ENCODE measurements around the gene GOLGA7B. TPM values are rescaled to one million over a fixed set of nuclear protein-coding genes. Genes with fewer than 3 reads are reported as not detected.

The GOLGA7B gene
- 2.5 TPM for total RNA-seq (ENCODE audit: unreplicated experiment)
- long read RNA-seq, partial matches to known transcripts: 0 of 2 reads
- long read RNA-seq, other reads (novel, unspliced or antisense): 2 of 2 reads

DNA sequence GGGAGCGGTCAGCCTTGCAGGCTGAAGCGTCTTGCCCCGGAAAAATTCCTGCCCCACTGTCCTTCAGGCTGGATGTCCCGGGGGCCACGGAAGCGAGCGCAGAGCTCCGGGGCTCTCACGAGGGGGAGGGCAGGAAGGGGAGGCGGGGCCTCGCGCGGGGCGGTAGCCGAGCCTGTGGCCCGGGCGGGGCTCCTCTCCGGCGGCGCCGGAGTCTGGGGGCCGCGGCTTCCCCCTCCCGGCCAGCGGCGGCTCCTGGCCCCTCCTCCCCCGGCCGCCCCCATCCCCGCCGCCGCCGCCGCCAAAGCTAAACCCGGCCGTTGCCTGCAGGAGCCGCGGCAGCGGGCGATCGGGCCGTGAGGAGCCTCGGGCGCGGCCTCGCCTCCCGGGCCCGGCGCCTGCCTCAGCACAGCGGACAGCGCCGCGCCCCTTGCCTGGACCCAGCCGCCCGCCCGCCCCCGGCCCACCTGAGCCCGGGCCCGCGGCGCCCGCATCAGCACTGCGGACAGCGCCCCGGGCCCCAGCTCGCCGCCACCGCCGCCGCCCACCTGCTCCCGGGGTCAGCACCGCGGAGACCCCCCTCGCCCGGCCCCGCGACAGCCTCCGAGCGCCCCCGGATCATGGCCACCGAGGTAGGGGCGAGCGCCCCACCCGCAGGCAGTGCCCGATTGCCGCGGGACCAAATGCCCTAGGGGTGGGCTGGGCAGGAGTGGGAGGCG, at the start of gene GOLGA7B:
Gene GOLGA7B (plus strand): TSS at position 157 of the 716 bp plus-strand sequence. CDS start 461 bp downstream, at position 618.
- H3K27me3 Mint-ChIP-seq (ENCODE audit: unreplicated experiment): peaks cover 9% of the 10 kb centered on the region

DNA sequence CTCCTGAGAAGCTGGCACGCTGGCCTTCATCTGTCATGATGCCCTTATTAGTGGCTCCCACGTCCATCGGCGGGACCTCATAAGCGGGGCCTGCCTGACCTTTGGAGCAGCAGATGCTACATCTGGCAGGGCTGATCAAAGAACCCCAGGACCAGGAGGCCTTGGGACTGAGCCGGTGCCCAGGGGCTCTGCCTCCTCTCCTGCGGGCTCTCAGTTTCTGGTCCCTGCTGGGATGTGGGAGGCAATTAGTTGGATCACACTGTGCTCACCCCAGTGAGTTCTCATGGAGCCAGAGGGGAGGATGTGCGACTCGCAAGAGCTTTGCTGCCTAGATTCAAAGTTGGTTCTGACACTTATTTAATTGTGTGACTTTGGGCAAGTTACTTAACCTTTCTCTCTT, 49.2 kb upstream of the GOLGA7B start:
- peaks cover 3% of the 10 kb centered on the region for H3K36me3 Mint-ChIP-seq (ENCODE audit: low read depth, unreplicated experiment)
- H3K27me3 Mint-ChIP-seq (ENCODE audit: unreplicated experiment): peaks cover 1% of the 10 kb centered on the region
- no peaks in the 10 kb centered on the region for H3K9me3 Mint-ChIP-seq (ENCODE audit: unreplicated experiment)
- no peak overlapping the region for H3K27ac Mint-ChIP-seq (ENCODE audit: unreplicated experiment)
- no peak for DNase-seq (ENCODE audit: low spot score)
- no peaks in the 10 kb centered on the region for H3K4me1 Mint-ChIP-seq (ENCODE audit: unreplicated experiment)
- TF ChIP-seq, protein P1, sequence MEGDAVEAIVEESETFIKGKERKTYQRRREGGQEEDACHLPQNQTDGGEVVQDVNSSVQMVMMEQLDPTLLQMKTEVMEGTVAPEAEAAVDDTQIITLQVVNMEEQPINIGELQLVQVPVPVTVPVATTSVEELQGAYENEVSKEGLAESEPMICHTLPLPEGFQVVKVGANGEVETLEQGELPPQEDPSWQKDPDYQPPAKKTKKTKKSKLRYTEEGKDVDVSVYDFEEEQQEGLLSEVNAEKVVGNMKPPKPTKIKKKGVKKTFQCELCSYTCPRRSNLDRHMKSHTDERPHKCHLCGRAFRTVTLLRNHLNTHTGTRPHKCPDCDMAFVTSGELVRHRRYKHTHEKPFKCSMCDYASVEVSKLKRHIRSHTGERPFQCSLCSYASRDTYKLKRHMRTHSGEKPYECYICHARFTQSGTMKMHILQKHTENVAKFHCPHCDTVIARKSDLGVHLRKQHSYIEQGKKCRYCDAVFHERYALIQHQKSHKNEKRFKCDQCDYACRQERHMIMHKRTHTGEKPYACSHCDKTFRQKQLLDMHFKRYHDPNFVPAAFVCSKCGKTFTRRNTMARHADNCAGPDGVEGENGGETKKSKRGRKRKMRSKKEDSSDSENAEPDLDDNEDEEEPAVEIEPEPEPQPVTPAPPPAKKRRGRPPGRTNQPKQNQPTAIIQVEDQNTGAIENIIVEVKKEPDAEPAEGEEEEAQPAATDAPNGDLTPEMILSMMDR (IDR thresholded peaks at IDR 0.05; ENCODE audit: unreplicated experiment): no peak
- H3K4me3 Mint-ChIP-seq (ENCODE audit: unreplicated experiment): no peak overlapping the region

More for the DNA sequence above, at the start of gene GOLGA7B:
- Mint-ChIP-seq H3K36me3 (ENCODE audit: low read depth, unreplicated experiment) (no peaks in the 10 kb centered on the region), H3K4me1 (ENCODE audit: unreplicated experiment) (peaks cover 6% of the 10 kb centered on the region), H3K27ac (ENCODE audit: unreplicated experiment) (no peak within 1 kb of the TSS), H3K4me3 (ENCODE audit: unreplicated experiment) (peak within 1 kb of the TSS; percentile 90), H3K9me3 (ENCODE audit: unreplicated experiment) (no peaks in the 10 kb centered on the region)
- DNase-seq (ENCODE audit: low spot score): peak; percentile 78
- TF ChIP-seq, protein P1 (IDR thresholded peaks at IDR 0.05; ENCODE audit: unreplicated experiment): no peak

DNA sequence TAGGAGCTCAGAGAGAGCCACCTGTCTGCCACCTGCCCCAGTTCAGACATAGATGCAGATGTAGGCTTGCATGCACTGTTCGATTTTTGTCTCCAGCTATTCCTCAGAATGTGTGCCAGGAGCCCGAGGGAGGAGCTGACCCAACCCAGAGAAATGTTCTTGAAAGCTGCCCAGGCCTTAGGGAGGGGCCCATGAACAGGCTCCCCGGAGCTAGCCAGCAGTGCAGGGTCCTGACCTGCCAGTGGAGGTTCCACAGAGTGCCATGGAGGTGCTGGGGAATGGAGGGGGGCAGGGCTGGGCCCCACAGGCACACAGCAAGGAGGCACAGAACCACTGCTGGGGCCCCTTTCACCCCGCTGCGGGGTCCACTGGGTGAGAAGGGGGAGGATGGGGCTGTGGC, 48.2 kb upstream of the GOLGA7B start:
- peaks cover 3% of the 10 kb centered on the region for H3K36me3 Mint-ChIP-seq (ENCODE audit: low read depth, unreplicated experiment)
- H3K4me3 Mint-ChIP-seq (ENCODE audit: unreplicated experiment): no peak overlapping the region
- H3K9me3 Mint-ChIP-seq (ENCODE audit: unreplicated experiment): no peaks in the 10 kb centered on the region
- no peaks in the 10 kb centered on the region for H3K4me1 Mint-ChIP-seq (ENCODE audit: unreplicated experiment)
- no peak overlapping the region for H3K27ac Mint-ChIP-seq (ENCODE audit: unreplicated experiment)
- TF ChIP-seq, protein P1 (IDR thresholded peaks at IDR 0.05; ENCODE audit: unreplicated experiment): no peak
- H3K27me3 Mint-ChIP-seq (ENCODE audit: unreplicated experiment): peaks cover 1% of the 10 kb centered on the region
- DNase-seq (ENCODE audit: low spot score): no peak

DNA sequence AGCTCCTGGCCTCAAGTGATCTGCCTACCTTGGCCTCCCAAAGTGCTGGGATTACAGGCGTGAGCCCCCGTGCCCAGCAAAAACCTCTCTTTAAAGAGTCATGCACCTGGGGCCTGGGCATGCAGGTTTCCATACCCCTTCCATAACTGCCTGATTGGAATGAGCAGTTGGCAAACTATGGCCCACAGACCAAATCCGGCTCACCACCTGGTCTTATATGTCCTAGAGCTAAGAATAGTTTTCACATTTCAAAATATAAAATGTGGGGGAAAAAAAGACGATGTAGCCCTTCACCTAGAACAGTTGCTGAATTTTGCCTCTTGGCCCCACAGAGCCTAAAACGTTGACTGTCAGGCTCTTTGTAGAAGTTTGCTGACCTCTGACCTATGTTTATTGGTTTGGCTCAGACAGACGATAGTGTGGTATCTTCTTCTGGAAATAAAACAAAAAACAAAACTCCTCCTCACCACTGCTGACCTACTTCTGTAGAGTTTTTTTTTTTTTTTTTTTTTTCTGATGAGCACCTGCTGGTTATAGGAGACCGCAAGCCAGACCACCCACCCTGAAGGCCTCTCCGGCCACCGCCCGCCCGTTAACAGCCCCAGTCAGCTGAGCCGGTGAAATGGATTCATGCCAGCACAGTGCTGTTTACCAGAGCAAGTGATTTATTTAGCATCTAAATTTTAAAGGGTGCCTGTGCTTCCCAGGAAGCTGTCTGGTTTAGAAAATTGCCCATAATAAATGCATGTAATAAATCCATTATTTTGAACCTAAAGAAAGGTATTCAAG, 44.4 kb upstream of the GOLGA7B start:
- Mint-ChIP-seq H3K27me3 (ENCODE audit: unreplicated experiment) (peaks cover 2% of the 10 kb centered on the region), H3K27ac (ENCODE audit: unreplicated experiment) (no peak overlapping the region), H3K4me1 (ENCODE audit: unreplicated experiment) (no peaks in the 10 kb centered on the region), H3K36me3 (ENCODE audit: low read depth, unreplicated experiment) (no peaks in the 10 kb centered on the region), H3K4me3 (ENCODE audit: unreplicated experiment) (no peak overlapping the region), H3K9me3 (ENCODE audit: unreplicated experiment) (no peaks in the 10 kb centered on the region)
- TF ChIP-seq, protein P1 (IDR thresholded peaks at IDR 0.05; ENCODE audit: unreplicated experiment): no peak
- no peak for DNase-seq (ENCODE audit: low spot score)

All from endothelial cell (in vitro differentiated cells).